ENCODE results near the gene PDE5A. TPM values are rescaled to one million over a fixed set of nuclear protein-coding genes. Genes with fewer than 3 reads are reported as not detected.
"Not testable (repeated sequence)": the region's sequence is repeated elsewhere in the genome, so short reads cannot be mapped to it uniquely, and the experiment has no call there.

PDE5A gene
- polyA plus RNA-seq, 1 of the 3 experiments (the other 2 are of a cell fraction), result 6.4 TPM

GRCh38 chr4:119638359-119638758 is 9.8 kb upstream of the PDE5A start:
- Histone ChIP-seq H3K9me2 (no peaks in the 10 kb centered on the region), H3K36me3 (replicated peaks in 1 of 2; ENCODE audit: control insufficient read depth in 1 of 2, insufficient read depth in 2 of 2, low read length in 1 of 2) (no peaks in the 10 kb centered on the region), H2AFZ (ENCODE audit: low read depth) (no peak overlapping the region), H3K9ac (no peak overlapping the region), H3K4me2 (no peak overlapping the region), H3K9me3 (no peaks in the 10 kb centered on the region), H3K27me3 (ENCODE audit: insufficient read depth) (no peaks in the 10 kb centered on the region), H4K20me1 (ENCODE audit: insufficient read depth) (no peaks in the 10 kb centered on the region), H3K4me3 (ENCODE audit: low read depth in 2 of 2, low read length in 1 of 2) (no peak overlapping the region), H3K4me1 (ENCODE audit: control insufficient read depth in 1 of 2, insufficient read depth in 2 of 2, low read depth in 1 of 2, low read length in 1 of 2) (peaks cover 0 to 3% of the 10 kb centered on the region in 2 experiments; a peak in 1 of 4 replicates), H3K79me2 (ENCODE audit: insufficient read depth) (no peaks in the 10 kb centered on the region), H3F3A (replicated peaks; ENCODE audit: insufficient read depth) (no peaks in the 10 kb centered on the region), H3K27ac (ENCODE audit: low read depth in 2 of 2, low read length in 1 of 2) (no peak overlapping the region)
- POLR2A ChIA-PET, result no interaction called here
- 7% methylated on average over 1 of the region's 1 CpG for WGBS (ENCODE audit: low lambda C conversion rate)
- peak in 1 of 2 experiments; percentile 62; a peak in 1 of 4 replicates for TF ChIP-seq EP300 (IDR thresholded peaks at IDR 0.05; ENCODE audit: borderline replicate concordance in 1 of 2, low read depth in 1 of 2, low read length in 1 of 2)
- no peak for TF ChIP-seq FOXM1 (IDR thresholded peaks at IDR 0.05; ENCODE audit: low read depth)
- no peak for DNase-seq
- CTCF ChIA-PET, result interaction anchor here (1.3 to 3.8 kb wide), 2 partner anchors 9 to 10 kb away, joined by 10 to 32 read pairs; partner anchors contain the start of gene PDE5A

- H3K9me2 ChIP-seq; H2AFZ ChIP-seq (ENCODE audit: low read depth); H3K27ac ChIP-seq (ENCODE audit: low read depth in 2 of 2, low read length in 1 of 2); H3K4me2 ChIP-seq; H3K9me3 ChIP-seq; H3K27me3 ChIP-seq (ENCODE audit: insufficient read depth); H3K79me2 ChIP-seq (ENCODE audit: insufficient read depth); H3K9ac ChIP-seq; H3K4me3 ChIP-seq (ENCODE audit: low read depth in 2 of 2, low read length in 1 of 2); H3F3A ChIP-seq (replicated peaks; ENCODE audit: insufficient read depth); H3K36me3 ChIP-seq (replicated peaks in 1 of 2; ENCODE audit: control insufficient read depth in 1 of 2, insufficient read depth in 2 of 2, low read length in 1 of 2); POLR2A ChIA-PET; H3K4me1 ChIP-seq (ENCODE audit: control insufficient read depth in 1 of 2, insufficient read depth in 2 of 2, low read depth in 1 of 2, low read length in 1 of 2); H4K20me1 ChIP-seq (ENCODE audit: insufficient read depth); DNase-seq: not testable (repeated sequence)
- CTCF ChIA-PET, result interaction anchor here (1.0 to 1.6 kb wide), 4 partner anchors 8 to 425 kb away, joined by 3 to 10 read pairs (median 4); partner anchors contain the start of gene PDE5A
Measured at GRCh38 chr4:119636851-119637250, 8.2 kb upstream of the PDE5A start.

DNA sequence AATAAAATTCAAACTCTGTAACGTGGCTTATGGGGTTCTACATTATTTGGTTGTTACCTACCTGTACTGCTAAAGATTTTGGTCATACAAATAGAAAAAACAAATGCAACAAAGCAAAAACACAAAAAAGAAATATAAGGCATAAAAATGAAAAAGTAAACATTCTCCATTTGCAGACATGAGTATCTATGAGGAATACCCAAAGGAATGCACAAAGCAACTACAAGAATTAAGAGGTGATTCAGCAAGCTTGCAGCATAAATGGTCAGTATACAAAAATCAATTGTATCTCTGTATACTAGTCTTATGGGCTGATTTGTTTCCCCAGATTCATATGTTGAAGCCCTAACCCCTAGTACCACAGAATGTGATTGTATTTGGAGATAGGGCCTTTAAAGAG is 3.6 kb upstream of the PDE5A start:
- DNase-seq, result no peak
- Histone ChIP-seq H3K27me3 (ENCODE audit: insufficient read depth) (no peaks in the 10 kb centered on the region), H3K27ac (ENCODE audit: low read depth in 2 of 2, low read length in 1 of 2) (no peak overlapping the region), H3K36me3 (replicated peaks in 1 of 2; ENCODE audit: control insufficient read depth in 1 of 2, insufficient read depth in 2 of 2, low read length in 1 of 2) (no peaks in the 10 kb centered on the region), H2AFZ (ENCODE audit: low read depth) (no peak overlapping the region), H3K9ac (no peak overlapping the region), H3F3A (replicated peaks; ENCODE audit: insufficient read depth) (no peaks in the 10 kb centered on the region), H3K4me1 (ENCODE audit: control insufficient read depth in 1 of 2, insufficient read depth in 2 of 2, low read depth in 1 of 2, low read length in 1 of 2) (peaks cover 5% of the 10 kb centered on the region in 2 experiments; a peak in 3 of 4 replicates), H3K9me2 (no peaks in the 10 kb centered on the region), H3K9me3 (no peaks in the 10 kb centered on the region), H3K4me3 (ENCODE audit: low read depth in 2 of 2, low read length in 1 of 2) (no peak overlapping the region), H4K20me1 (ENCODE audit: insufficient read depth) (no peaks in the 10 kb centered on the region), H3K79me2 (ENCODE audit: insufficient read depth) (no peaks in the 10 kb centered on the region), H3K4me2 (no peak overlapping the region)
- CTCF ChIA-PET, result interaction anchor here (0.7 kb wide), 1 partner anchor 416 kb away, joined by 3 read pairs; no protein-coding TSS in a partner anchor
- TF ChIP-seq IRF3 (IDR thresholded peaks at IDR 0.05; ENCODE audit: low read depth, low read length), result no peak
- TF ChIP-seq, protein P1, sequence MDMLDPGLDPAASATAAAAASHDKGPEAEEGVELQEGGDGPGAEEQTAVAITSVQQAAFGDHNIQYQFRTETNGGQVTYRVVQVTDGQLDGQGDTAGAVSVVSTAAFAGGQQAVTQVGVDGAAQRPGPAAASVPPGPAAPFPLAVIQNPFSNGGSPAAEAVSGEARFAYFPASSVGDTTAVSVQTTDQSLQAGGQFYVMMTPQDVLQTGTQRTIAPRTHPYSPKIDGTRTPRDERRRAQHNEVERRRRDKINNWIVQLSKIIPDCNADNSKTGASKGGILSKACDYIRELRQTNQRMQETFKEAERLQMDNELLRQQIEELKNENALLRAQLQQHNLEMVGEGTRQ (IDR thresholded peaks at IDR 0.05; ENCODE audit: borderline replicate concordance, low read depth, low read length), result no peak
- no peak for TF ChIP-seq GABPA (IDR thresholded peaks at IDR 0.05; ENCODE audit: low read depth)
- 0 out of 2 replicates have a peak, but pooled peaks have one; percentile 5 for TF ChIP-seq TCF12 (IDR thresholded peaks at IDR 0.05)
- peak; percentile 42; the same call in 1 of the 2 replicates for TF ChIP-seq FOSL2 (IDR thresholded peaks at IDR 0.05; ENCODE audit: borderline replicate concordance, low read depth)
- POLR2A ChIA-PET, result no interaction called here
- WGBS (ENCODE audit: low lambda C conversion rate), result 68% methylated on average over 1 of the region's 1 CpG

Data from SK-N-SH (cell line).